ENCODE data around the gene FUT8.

Gene FUT8

GRCh38 chr14:65658202-65658601, 245.7 kb downstream of the FUT8 start:
- H3K9me3 ChIP-seq, result peaks cover 0 to 12% (median 0%) of the 10 kb centered on the region in 3 donors
- no peak overlapping the region for H3K27ac ChIP-seq
- no peaks in the 10 kb centered on the region for H3K36me3 ChIP-seq
- H3K27me3 ChIP-seq, result no peaks in the 10 kb centered on the region
- no peak overlapping the region for H3K4me3 ChIP-seq
- DNase-seq, result no peak
- intact Hi-C loops (cut with DNase I; ENCODE audit: low total_unique reads), result no loop called here
- H3K4me1 ChIP-seq, result no peaks in the 10 kb centered on the region
- no peak for TF ChIP-seq CTCF (IDR thresholded peaks at IDR 0.05)

- H3K36me3 ChIP-seq, result no peaks in the 10 kb centered on the region
- TF ChIP-seq CTCF (IDR thresholded peaks at IDR 0.05), result no peak
- no peak overlapping the region for H3K27ac ChIP-seq
- H3K4me3 ChIP-seq, result no peak overlapping the region
- no peak for DNase-seq
- H3K9me3 ChIP-seq, result no peaks in the 10 kb centered on the region
- no peaks in the 10 kb centered on the region for H3K27me3 ChIP-seq
- H3K4me1 ChIP-seq, result no peaks in the 10 kb centered on the region
- intact Hi-C loops (cut with DNase I; ENCODE audit: low total_unique reads), result no loop called here
Measured at GRCh38 chr14:65661865-65662264, 249.3 kb downstream of the FUT8 start.

- no peak overlapping the region for H3K4me3 ChIP-seq
- no peaks in the 10 kb centered on the region for H3K4me1 ChIP-seq
- intact Hi-C loops (cut with DNase I; ENCODE audit: low total_unique reads), result no loop called here
- no peak for DNase-seq
- no peak overlapping the region for H3K27ac ChIP-seq
- TF ChIP-seq CTCF (IDR thresholded peaks at IDR 0.05), result no peak
- no peaks in the 10 kb centered on the region for H3K27me3 ChIP-seq
- H3K9me3 ChIP-seq, result no peaks in the 10 kb centered on the region
- H3K36me3 ChIP-seq, result no peaks in the 10 kb centered on the region
Measured at GRCh38 chr14:65664436-65664835, 251.9 kb downstream of the FUT8 start.

DNA sequence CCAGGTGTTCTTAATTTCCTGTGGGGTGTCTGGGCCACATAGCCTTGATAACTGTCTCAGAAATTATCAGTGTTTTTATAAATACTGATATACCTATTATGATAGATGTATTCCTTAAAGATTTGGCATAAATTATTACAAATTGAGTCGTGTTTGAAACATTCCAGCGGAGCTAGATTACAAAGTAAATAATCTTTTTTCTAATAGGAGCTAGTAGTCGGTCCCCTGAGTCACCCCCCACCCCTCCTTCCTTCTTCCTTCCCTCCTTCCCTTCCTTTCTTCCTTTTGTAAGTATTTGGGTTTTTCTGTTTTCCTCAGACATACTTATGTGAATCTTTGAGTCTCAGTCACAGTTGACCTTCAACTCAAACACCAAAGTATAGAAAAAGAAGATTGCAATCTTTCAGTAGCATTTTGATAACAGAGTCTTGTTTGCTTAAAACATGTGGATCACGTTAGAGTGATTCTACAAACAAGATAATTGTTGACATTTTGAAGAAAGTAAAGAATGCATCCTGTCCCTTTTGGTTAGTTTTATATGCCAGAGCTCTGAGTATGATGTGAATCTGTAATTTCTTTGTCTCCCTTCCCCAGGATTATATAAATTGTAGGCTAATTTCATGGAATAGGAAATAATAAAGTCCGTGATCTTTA, 264.0 kb downstream of the FUT8 start:
- Histone ChIP-seq H3K36me3 (no peaks in the 10 kb centered on the region), H3K4me3 (no peak overlapping the region), H3K9me3 (no peaks in the 10 kb centered on the region), H3K4me1 (no peaks in the 10 kb centered on the region), H3K27me3 (no peaks in the 10 kb centered on the region), H3K27ac (no peak overlapping the region)
- no peak for DNase-seq
- TF ChIP-seq CTCF (IDR thresholded peaks at IDR 0.05), result no peak
- intact Hi-C loops (cut with DNase I; ENCODE audit: low total_unique reads), result no loop called here

- Histone ChIP-seq H3K27ac (no peak overlapping the region), H3K4me3 (no peak overlapping the region), H3K4me1 (no peaks in the 10 kb centered on the region), H3K36me3 (no peaks in the 10 kb centered on the region), H3K9me3 (no peaks in the 10 kb centered on the region), H3K27me3 (no peaks in the 10 kb centered on the region)
- no peak for TF ChIP-seq CTCF (IDR thresholded peaks at IDR 0.05)
- DNase-seq, result no peak
- intact Hi-C loops (cut with DNase I; ENCODE audit: low total_unique reads), result no loop called here
Measured at GRCh38 chr14:65685572-65685971, 273.0 kb downstream of the FUT8 start.

DNA sequence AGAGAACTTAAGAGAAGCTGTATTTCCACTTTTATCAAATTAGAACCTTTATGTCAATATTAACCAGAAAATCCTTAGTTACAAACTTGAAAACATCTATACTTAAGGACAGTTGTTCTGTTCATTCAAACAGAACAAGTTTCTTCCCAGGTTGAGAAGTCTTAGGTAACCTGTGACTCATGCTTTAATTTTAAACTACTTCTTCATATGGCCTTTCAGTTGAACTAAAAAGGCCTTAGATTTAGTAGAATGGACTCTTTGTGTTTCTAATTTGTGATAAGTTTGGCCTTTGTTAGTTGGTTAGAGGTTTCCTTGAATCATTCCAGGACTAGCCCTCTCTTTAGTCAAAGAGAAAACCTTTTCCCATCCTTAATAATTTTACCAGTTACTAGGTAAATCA, 274.2 kb downstream of the FUT8 start:
- no peaks in the 10 kb centered on the region for H3K4me1 ChIP-seq
- no peak for DNase-seq
- H3K27ac ChIP-seq, result no peak overlapping the region
- H3K36me3 ChIP-seq, result no peaks in the 10 kb centered on the region
- H3K9me3 ChIP-seq, result no peaks in the 10 kb centered on the region
- TF ChIP-seq CTCF (IDR thresholded peaks at IDR 0.05), result no peak
- no peaks in the 10 kb centered on the region for H3K27me3 ChIP-seq
- intact Hi-C loops (cut with DNase I; ENCODE audit: low total_unique reads), result no loop called here
- no peak overlapping the region for H3K4me3 ChIP-seq

Measured in tibial artery (tissue), 4 donors.